Measurements from ENCODE around the gene RNFT1. TPM values are rescaled to one million over a fixed set of nuclear protein-coding genes. Genes with fewer than 3 reads are reported as not detected.

Gene RNFT1
- total RNA-seq (2022; extraction: Qiagen RNA extraction), result 11.7 to 16.8 TPM (median 12.3 TPM) in 5 replicates

GRCh38 chr17:59964482-59965328, at the start of gene RNFT1:
RNFT1 (minus strand) TSS chr17:59964740; CDS start chr17:59964663, 77 bp downstream.

Other genes starting within 250 kb of the RNFT1 start
- gene TUBD1, start 71.8 kb downstream of the RNFT1 start, total RNA-seq (2022; extraction: Qiagen RNA extraction), result 10.1 to 14.4 TPM (median 11.0 TPM) in 5 replicates
- gene RPS6KB1, start 71.6 kb downstream of the RNFT1 start, total RNA-seq (2022; extraction: Qiagen RNA extraction), result 35.9 to 67.2 TPM (median 45.5 TPM) in 5 replicates
- 15.4 to 24.5 TPM (median 18.3 TPM) in 5 replicates for gene HEATR6, start 114.2 kb upstream of the RNFT1 start, total RNA-seq (2022; extraction: Qiagen RNA extraction)
- gene CA4, start 185.2 kb upstream of the RNFT1 start, total RNA-seq (2022; extraction: Qiagen RNA extraction), result 0.09 to 0.29 TPM (median 0.20 TPM) in 3 of 5 replicates, not detected in the others